Measurements from ENCODE around the gene TMEM165.

Gene TMEM165

GRCh38 chr4:55458611-55459010 is 62.9 kb downstream of the TMEM165 start:
- DNase-seq (ENCODE audit: low spot score) = no peak

GRCh38 chr4:55466001-55466400 is 70.2 kb downstream of the TMEM165 start:
- no peak for DNase-seq (ENCODE audit: low spot score)

DNA sequence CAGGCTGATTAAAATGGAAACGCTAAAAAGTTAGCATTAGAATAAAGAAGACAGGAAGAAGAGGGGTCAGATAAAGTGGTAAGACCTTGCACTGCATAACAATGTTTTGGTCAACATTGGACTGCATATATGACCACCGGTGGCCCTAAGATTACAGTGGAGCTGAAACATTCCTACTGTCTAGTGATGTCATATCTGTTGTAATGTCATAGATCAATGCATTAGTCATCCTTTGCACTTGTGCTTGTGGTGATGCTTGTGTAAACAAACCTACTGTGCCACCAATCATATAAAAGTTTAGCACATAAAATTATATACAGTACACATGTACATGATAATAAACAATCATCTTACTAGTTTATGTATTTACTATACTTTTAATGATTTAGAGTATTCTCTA is 73.0 kb downstream of the TMEM165 start:
- DNase-seq (ENCODE audit: low spot score) = no peak

GRCh38 chr4:55469979-55470378 is 74.2 kb downstream of the TMEM165 start:
- no peak for DNase-seq (ENCODE audit: low spot score)
